Adipocyte (in vitro differentiated cells): Measurements from ENCODE around the gene EXOC6B.

Experiments used
- DNase-seq: peaks from one replicate; pipeline ENCODE4 v3.0.0-alpha.2; 2015; ENCODE audit warnings: low read depth
- H3K27me3 ChIP-seq: replicated peaks from 2 replicates; pipeline ENCODE4 v1.7.0; 2013; ENCODE audit warnings: mild to moderate bottlenecking, low read length, moderate library complexity; ENCODE audit not compliant: control insufficient read depth, insufficient read depth
- H3K36me3 ChIP-seq: 2 replicates; pipeline ENCODE4 v1.7.0; 2013; ENCODE audit warnings: low read length, mild to moderate bottlenecking, moderate library complexity; ENCODE audit not compliant: control insufficient read depth, insufficient read depth, severe bottlenecking
- H3K4me1 ChIP-seq: 2 replicates; pipeline ENCODE4 v1.7.0; 2013; ENCODE audit warnings: mild to moderate bottlenecking, low read length, moderate library complexity; ENCODE audit not compliant: control insufficient read depth, insufficient read depth
- H3K4me3 ChIP-seq: 2 replicates; pipeline ENCODE4 v1.7.0; 2013; ENCODE audit warnings: mild to moderate bottlenecking, low read length, moderate library complexity
- H3K9ac ChIP-seq: 2 replicates; pipeline ENCODE4 v1.7.0; 2013; ENCODE audit warnings: mild to moderate bottlenecking, low read length, moderate library complexity
- H3K9me3 ChIP-seq: 2 replicates; pipeline ENCODE4 v1.7.0; 2013; ENCODE audit warnings: mild to moderate bottlenecking, low read length, moderate library complexity; ENCODE audit not compliant: control insufficient read depth

Gene EXOC6B

GRCh38 chr2:72394541-72395070, 431.2 kb downstream of the EXOC6B start:
- H3K4me3 ChIP-seq, result no peak overlapping the region
- DNase-seq, result no peak
- H3K9me3 ChIP-seq, result peaks cover 11% of the 10 kb centered on the region
- H3K27me3 ChIP-seq, result no peaks in the 10 kb centered on the region
- no peak overlapping the region for H3K9ac ChIP-seq
- no peaks in the 10 kb centered on the region for H3K36me3 ChIP-seq
- H3K4me1 ChIP-seq, result peaks cover 6% of the 10 kb centered on the region

GRCh38 chr2:72389447-72389846, 436.4 kb downstream of the EXOC6B start:
- Histone ChIP-seq H3K36me3 (no peaks in the 10 kb centered on the region), H3K27me3 (no peaks in the 10 kb centered on the region), H3K9me3 (peaks cover 16% of the 10 kb centered on the region), H3K4me1 (peaks cover 3% of the 10 kb centered on the region), H3K4me3 (no peak overlapping the region), H3K9ac (no peak overlapping the region)
- DNase-seq, result no peak

GRCh38 chr2:72388263-72388662, 437.6 kb downstream of the EXOC6B start:
- Histone ChIP-seq H3K4me1 (no peaks in the 10 kb centered on the region), H3K9me3 (peaks cover 16% of the 10 kb centered on the region), H3K36me3 (no peaks in the 10 kb centered on the region), H3K9ac (no peak overlapping the region), H3K4me3 (no peak overlapping the region), H3K27me3 (no peaks in the 10 kb centered on the region)
- no peak for DNase-seq

- no peak for DNase-seq
- H3K36me3 ChIP-seq, result no peaks in the 10 kb centered on the region
- peaks cover 9% of the 10 kb centered on the region for H3K9me3 ChIP-seq
- no peaks in the 10 kb centered on the region for H3K4me1 ChIP-seq
- no peak overlapping the region for H3K4me3 ChIP-seq
- no peaks in the 10 kb centered on the region for H3K27me3 ChIP-seq
- no peak overlapping the region for H3K9ac ChIP-seq
Measured at GRCh38 chr2:72386288-72386687, 439.5 kb downstream of the EXOC6B start.

DNA sequence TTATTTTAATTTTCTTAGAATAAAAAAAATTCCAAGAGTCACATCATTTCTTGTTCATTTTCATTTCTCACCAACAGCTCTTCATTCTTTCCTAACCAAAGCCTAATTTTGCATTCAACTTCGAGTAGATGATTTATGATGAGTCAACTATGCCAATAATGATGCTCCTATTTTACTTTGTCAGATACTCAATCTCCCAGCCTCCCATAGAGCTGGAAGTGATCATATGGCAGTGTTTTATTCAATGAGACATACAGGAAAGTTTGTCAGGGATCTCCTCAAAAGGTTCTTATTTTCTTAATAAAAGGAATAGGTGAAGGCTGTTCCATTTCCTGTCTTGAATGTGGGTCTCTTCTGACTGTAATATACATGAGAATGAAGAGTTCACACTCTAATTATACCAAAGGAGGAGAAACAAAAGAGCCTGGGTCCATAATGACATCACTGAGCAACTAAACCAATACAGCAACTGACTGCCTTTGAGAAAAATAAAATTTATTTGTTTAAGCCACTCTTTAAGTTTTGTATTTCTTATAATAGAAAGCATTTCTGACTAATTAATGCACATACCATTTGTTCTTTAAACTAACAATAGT, 447.0 kb downstream of the EXOC6B start:
- no peaks in the 10 kb centered on the region for H3K27me3 ChIP-seq
- no peak overlapping the region for H3K9ac ChIP-seq
- peaks cover 5% of the 10 kb centered on the region for H3K4me1 ChIP-seq
- no peaks in the 10 kb centered on the region for H3K9me3 ChIP-seq
- DNase-seq, result no peak
- no peak overlapping the region for H3K4me3 ChIP-seq
- H3K36me3 ChIP-seq, result peaks cover 11% of the 10 kb centered on the region

DNA sequence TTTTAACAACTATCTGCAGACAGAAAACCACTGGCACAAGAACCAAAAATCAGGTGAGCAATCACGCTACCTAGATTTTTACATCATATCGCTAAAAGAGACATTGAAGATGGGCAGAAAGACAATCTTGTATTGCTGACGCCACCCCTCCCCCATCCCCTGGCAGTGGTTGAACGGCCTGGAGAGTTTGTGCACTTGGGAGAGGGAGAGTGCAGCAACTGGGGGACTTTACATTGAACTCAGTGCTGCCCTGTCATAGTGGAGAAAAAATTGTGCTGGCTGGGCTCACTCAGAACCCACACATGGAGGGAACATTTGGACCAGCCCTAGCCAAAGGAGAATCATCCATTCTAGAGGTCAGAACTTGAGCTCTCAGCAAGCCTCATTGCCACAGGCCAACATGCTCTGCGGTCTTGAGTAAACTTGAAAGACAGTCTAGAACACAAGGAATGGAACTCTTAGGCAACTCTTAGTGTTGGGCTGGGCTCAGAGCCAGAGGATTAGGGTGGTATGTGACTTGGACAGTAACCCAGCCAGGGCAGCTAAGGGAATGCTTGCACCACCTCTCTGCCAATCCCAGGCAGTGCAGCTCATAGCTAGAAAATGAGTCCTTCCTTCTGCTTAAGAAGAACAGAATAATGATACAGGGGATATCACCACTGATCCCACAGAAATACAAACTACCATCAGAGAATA, 458.2 kb downstream of the EXOC6B start:
- Histone ChIP-seq H3K4me1 (peaks cover 4% of the 10 kb centered on the region), H3K27me3 (no peaks in the 10 kb centered on the region), H3K9me3 (no peaks in the 10 kb centered on the region), H3K9ac (no peak overlapping the region), H3K4me3 (no peak overlapping the region), H3K36me3 (no peaks in the 10 kb centered on the region)
- peak; percentile 97 for DNase-seq

DNA sequence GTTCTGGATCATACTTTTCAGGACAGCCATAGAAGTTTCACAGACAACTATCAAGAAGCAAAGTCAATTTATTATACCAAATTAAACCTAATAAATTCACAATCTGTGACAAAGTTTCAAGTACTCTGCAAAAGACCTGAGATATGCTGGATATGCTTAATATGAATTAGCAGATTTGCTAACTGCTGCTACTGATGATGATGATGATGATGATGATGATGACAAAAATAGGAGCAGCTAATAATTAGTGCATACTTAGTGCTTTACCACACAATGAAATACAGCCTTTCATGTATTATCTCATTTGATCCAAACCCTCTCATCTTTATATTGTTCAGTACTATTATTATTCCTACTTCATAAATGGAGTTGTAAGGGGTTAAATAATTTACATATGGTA, 462.4 kb downstream of the EXOC6B start:
- peaks cover 4% of the 10 kb centered on the region for H3K4me1 ChIP-seq
- no peak overlapping the region for H3K9ac ChIP-seq
- H3K36me3 ChIP-seq, result no peaks in the 10 kb centered on the region
- no peak overlapping the region for H3K4me3 ChIP-seq
- H3K9me3 ChIP-seq, result no peaks in the 10 kb centered on the region
- DNase-seq, result no peak
- no peaks in the 10 kb centered on the region for H3K27me3 ChIP-seq

- Histone ChIP-seq H3K9ac (no peak overlapping the region), H3K4me3 (no peak overlapping the region), H3K36me3 (no peaks in the 10 kb centered on the region), H3K27me3 (no peaks in the 10 kb centered on the region), H3K4me1 (peaks cover 4% of the 10 kb centered on the region), H3K9me3 (no peaks in the 10 kb centered on the region)
- no peak for DNase-seq
Measured at GRCh38 chr2:72362733-72363132, 463.1 kb downstream of the EXOC6B start.

DNA sequence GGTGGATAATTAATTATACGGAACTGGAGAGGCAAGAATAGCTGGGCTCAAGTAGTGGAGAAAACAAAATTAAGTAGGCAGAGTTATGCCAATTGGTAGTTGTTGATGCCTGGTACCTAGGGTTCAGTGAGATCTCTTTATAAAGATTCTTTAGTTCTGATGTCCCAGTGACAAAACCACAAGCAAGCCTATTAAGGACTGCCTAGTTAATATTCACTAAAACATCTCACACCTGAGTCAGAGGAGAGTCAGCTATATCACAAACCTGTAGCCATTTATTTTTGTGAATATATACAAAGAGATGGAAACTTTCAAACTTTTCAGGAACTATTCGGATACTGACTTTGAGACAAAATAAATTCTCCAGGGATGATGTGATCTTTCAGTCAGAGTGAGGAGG, 464.3 kb downstream of the EXOC6B start:
- Histone ChIP-seq H3K4me1 (no peaks in the 10 kb centered on the region), H3K9me3 (no peaks in the 10 kb centered on the region), H3K9ac (no peak overlapping the region), H3K27me3 (no peaks in the 10 kb centered on the region), H3K4me3 (no peak overlapping the region), H3K36me3 (no peaks in the 10 kb centered on the region)
- no peak for DNase-seq

GRCh38 chr2:72361042-72361441, 464.8 kb downstream of the EXOC6B start:
- Histone ChIP-seq H3K4me3 (no peak overlapping the region), H3K9me3 (no peaks in the 10 kb centered on the region), H3K36me3 (no peaks in the 10 kb centered on the region), H3K4me1 (no peaks in the 10 kb centered on the region), H3K27me3 (no peaks in the 10 kb centered on the region), H3K9ac (no peak overlapping the region)
- DNase-seq, result no peak

DNA sequence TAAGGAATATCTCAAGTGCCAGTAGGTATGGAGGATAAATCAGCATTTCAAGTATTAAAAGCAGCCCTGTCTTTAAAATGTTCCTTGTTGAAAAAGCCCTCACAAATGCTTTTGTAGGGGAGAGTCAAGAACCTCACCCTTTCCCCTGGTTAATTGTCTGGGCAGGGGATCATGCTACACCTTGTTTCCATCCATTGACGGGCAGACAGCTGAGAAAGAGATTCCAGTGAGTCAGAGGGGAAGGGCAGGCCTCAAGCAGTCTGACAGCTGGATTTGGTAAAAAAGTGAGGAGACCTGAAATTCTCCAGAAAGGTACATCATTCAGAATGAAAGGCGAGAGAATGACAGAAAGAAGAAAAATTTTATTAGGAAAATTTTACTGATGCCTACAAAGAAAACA, 475.0 kb downstream of the EXOC6B start:
- no peaks in the 10 kb centered on the region for H3K27me3 ChIP-seq
- H3K36me3 ChIP-seq, result no peaks in the 10 kb centered on the region
- H3K4me3 ChIP-seq, result no peak overlapping the region
- H3K9me3 ChIP-seq, result no peaks in the 10 kb centered on the region
- H3K9ac ChIP-seq, result no peak overlapping the region
- DNase-seq, result no peak
- no peaks in the 10 kb centered on the region for H3K4me1 ChIP-seq
